ENCODE results near the gene SCGB1D4. TPM values are rescaled to one million over a fixed set of nuclear protein-coding genes. Genes with fewer than 3 reads are reported as not detected.

The SCGB1D4 gene
- total RNA-seq, 2 donors from 2014 or later = not detected

DNA sequence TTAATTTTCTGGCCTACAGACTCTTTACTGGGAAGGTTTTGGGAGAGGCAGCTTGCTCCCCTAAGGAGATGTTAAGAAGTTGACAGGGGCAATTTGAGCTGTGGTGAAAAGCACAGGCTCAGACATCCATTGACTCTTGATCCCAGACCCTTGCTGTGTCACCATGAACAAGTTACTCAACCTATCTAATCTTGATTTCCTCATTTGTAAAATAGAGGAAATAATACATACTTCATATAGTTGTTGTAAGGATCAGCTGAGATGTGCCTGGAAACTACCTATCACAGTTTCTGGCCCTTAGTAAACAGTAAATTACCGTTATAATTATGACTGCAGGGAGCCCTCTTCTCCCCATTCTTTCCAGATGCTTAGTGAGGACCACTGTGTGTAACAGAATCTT, 16.6 kb upstream of the SCGB1D4 start:
- no peaks in the 10 kb centered on the region for H3K4me1 ChIP-seq (ENCODE audit: control insufficient read depth, insufficient read depth, low read length)
- H3K4me3 ChIP-seq (ENCODE audit: low read length) = no peak overlapping the region
- H3K36me3 ChIP-seq (ENCODE audit: control insufficient read depth, insufficient read depth, low read length) = no peaks in the 10 kb centered on the region
- H3K36me3 Mint-ChIP-seq (ENCODE audit: low read depth) = no peaks in the 10 kb centered on the region
- H3K27me3 Mint-ChIP-seq (ENCODE audit: insufficient read depth) = peaks cover 12% of the 10 kb centered on the region
- TF ChIP-seq, protein P1, sequence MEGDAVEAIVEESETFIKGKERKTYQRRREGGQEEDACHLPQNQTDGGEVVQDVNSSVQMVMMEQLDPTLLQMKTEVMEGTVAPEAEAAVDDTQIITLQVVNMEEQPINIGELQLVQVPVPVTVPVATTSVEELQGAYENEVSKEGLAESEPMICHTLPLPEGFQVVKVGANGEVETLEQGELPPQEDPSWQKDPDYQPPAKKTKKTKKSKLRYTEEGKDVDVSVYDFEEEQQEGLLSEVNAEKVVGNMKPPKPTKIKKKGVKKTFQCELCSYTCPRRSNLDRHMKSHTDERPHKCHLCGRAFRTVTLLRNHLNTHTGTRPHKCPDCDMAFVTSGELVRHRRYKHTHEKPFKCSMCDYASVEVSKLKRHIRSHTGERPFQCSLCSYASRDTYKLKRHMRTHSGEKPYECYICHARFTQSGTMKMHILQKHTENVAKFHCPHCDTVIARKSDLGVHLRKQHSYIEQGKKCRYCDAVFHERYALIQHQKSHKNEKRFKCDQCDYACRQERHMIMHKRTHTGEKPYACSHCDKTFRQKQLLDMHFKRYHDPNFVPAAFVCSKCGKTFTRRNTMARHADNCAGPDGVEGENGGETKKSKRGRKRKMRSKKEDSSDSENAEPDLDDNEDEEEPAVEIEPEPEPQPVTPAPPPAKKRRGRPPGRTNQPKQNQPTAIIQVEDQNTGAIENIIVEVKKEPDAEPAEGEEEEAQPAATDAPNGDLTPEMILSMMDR (conservative IDR thresholded peaks at IDR 0.05) = no peak
- no peak overlapping the region for H3K4me3 Mint-ChIP-seq
- H3K4me1 Mint-ChIP-seq = no peaks in the 10 kb centered on the region
- H3K27me3 ChIP-seq (ENCODE audit: control insufficient read depth, insufficient read depth, low read length, poor library complexity, severe bottlenecking) = no peaks in the 10 kb centered on the region
- no peaks in the 10 kb centered on the region for H3K9me3 Mint-ChIP-seq
- H3K9ac ChIP-seq (ENCODE audit: extremely low read depth, low read length, poor library complexity, severe bottlenecking) = no peak overlapping the region
- no peaks in the 10 kb centered on the region for H3K9me3 ChIP-seq (ENCODE audit: control insufficient read depth, low read length)
- H3K27ac ChIP-seq (ENCODE audit: low read depth, low read length) = no peak overlapping the region
- 100% methylated on average over 1 of the region's 1 CpG for WGBS, 2 experiments (ENCODE audit: insufficient coverage in 1 of 2, insufficient read length in 1 of 2)
- no peak for DNase-seq
- no peak overlapping the region for H3K27ac Mint-ChIP-seq

DNA sequence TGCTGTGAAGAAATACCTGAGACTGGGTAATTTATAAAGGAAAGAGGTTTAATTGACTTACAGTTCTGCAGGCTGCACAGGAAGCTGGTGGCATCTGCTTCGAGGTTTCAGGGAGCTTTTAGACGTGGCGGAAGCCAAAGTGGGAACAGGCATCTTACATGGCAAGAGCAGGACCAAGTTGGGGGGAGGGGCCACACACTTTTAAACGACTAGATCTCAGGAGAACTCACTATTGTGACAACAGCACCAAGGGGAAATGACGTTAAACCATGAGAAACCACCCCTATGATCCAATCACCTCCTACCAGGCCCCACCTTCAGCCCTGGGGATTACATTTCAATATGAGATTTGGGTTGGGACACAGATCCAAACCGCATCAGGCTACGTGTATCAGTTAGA, 11.1 kb upstream of the SCGB1D4 start:
- no peak for DNase-seq
- TF ChIP-seq, protein P1 (conservative IDR thresholded peaks at IDR 0.05) = no peak
- Histone ChIP-seq H3K36me3 (ENCODE audit: control insufficient read depth, insufficient read depth, low read length) (no peaks in the 10 kb centered on the region), H3K4me3 (ENCODE audit: low read length) (no peak overlapping the region), H3K4me1 (ENCODE audit: control insufficient read depth, insufficient read depth, low read length) (no peaks in the 10 kb centered on the region), H3K27me3 (ENCODE audit: control insufficient read depth, insufficient read depth, low read length, poor library complexity, severe bottlenecking) (no peaks in the 10 kb centered on the region), H3K9me3 (ENCODE audit: control insufficient read depth, low read length) (peaks cover 13% of the 10 kb centered on the region), H3K9ac (ENCODE audit: extremely low read depth, low read length, poor library complexity, severe bottlenecking) (no peak overlapping the region), H3K27ac (ENCODE audit: low read depth, low read length) (no peak overlapping the region)
- Mint-ChIP-seq H3K27me3 (ENCODE audit: insufficient read depth) (peaks cover 23% of the 10 kb centered on the region), H3K9me3 (peaks cover 13% of the 10 kb centered on the region), H3K4me1 (no peaks in the 10 kb centered on the region), H3K4me3 (no peak overlapping the region), H3K36me3 (ENCODE audit: low read depth) (no peaks in the 10 kb centered on the region), H3K27ac (no peak overlapping the region)
- 73 to 90% methylated on average over 5 to 7 of the region's 7 CpGs for WGBS, 2 experiments (ENCODE audit: insufficient coverage in 1 of 2, insufficient read length in 1 of 2)

DNA sequence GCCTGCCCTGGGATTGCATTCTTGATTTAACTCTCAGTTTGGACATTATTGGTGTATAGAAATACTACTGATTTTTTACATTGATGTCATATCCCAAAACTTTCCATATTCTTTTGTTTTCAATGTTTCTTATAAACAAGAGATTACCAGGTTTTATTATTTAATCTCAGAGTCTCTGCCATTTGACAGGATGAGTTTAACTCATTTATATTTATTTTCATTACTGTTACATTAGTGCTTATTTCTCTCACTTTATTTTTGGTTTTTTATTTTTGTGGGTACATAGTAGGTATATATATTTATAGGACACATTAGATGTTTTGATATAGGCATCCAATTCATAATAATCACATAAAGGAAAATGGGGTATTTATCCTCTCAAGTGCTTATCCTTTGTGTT, 9.1 kb upstream of the SCGB1D4 start:
- TF ChIP-seq, protein P1 (conservative IDR thresholded peaks at IDR 0.05) = no peak
- no peak overlapping the region for H3K4me3 ChIP-seq (ENCODE audit: low read length)
- no peak overlapping the region for H3K27ac ChIP-seq (ENCODE audit: low read depth, low read length)
- no peak overlapping the region for H3K9ac ChIP-seq (ENCODE audit: extremely low read depth, low read length, poor library complexity, severe bottlenecking)
- H3K4me1 ChIP-seq (ENCODE audit: control insufficient read depth, insufficient read depth, low read length) = no peaks in the 10 kb centered on the region
- DNase-seq = no peak
- Mint-ChIP-seq H3K4me3 (no peak overlapping the region), H3K27me3 (ENCODE audit: insufficient read depth) (peaks cover 18% of the 10 kb centered on the region), H3K4me1 (no peaks in the 10 kb centered on the region), H3K36me3 (ENCODE audit: low read depth) (no peaks in the 10 kb centered on the region), H3K9me3 (peaks cover 13% of the 10 kb centered on the region), H3K27ac (no peak overlapping the region)
- H3K27me3 ChIP-seq (ENCODE audit: control insufficient read depth, insufficient read depth, low read length, poor library complexity, severe bottlenecking) = no peaks in the 10 kb centered on the region
- no peaks in the 10 kb centered on the region for H3K36me3 ChIP-seq (ENCODE audit: control insufficient read depth, insufficient read depth, low read length)
- peaks cover 13% of the 10 kb centered on the region for H3K9me3 ChIP-seq (ENCODE audit: control insufficient read depth, low read length)

All from endodermal cell (in vitro differentiated cells).